K562 (cell line): ENCODE data around the gene SLC25A33. TPM values are rescaled to one million over a fixed set of nuclear protein-coding genes. Genes with fewer than 3 reads are reported as not detected.

Source experiments
- BRF1 ChIP-seq: IDR thresholded peaks from 3 replicates; pipeline ENCODE4 v1.6.1; 2011; ENCODE audit warnings: borderline replicate concordance, mild to moderate bottlenecking; ENCODE audit not compliant: insufficient read length; ENCODE audit errors: extremely low read depth
- CBFA2T3 ChIP-seq: fragments of 450-650 bp; IDR thresholded peaks from 2 replicates; pipeline ENCODE4 v1.6.1; 2017
- CEBPZ ChIP-seq: fragments of 150-350 bp; IDR thresholded peaks from 2 replicates; pipeline ENCODE4 v1.6.1; 2014; ENCODE audit warnings: low read depth, mild to moderate bottlenecking, low read length, borderline replicate concordance
- CLOCK ChIP-seq: fragments of 250-450 bp; sonication (Bioruptor Pico); IDR thresholded peaks from 2 replicates; pipeline ENCODE4 v1.4.0; 2020; ENCODE audit warnings: mild to moderate bottlenecking, moderate library complexity, borderline replicate concordance
- CXXC5 ChIP-seq: fragments of 250-450 bp; sonication (Bioruptor Pico); IDR thresholded peaks from 2 replicates; pipeline ENCODE4 v1.8.0; 2022; ENCODE audit warnings: inconsistent platforms, mild to moderate bottlenecking, moderate library complexity
- DLX4 ChIP-seq: fragments of 250-450 bp; sonication (Bioruptor Pico); IDR thresholded peaks from 2 replicates; pipeline ENCODE4 v1.6.1; 2021; ENCODE audit warnings: mild to moderate bottlenecking
- FOXA1 ChIP-seq: fragments of 450-650 bp; IDR thresholded peaks from 2 replicates; pipeline ENCODE4 v1.6.1; 2016; ENCODE audit warnings: mild to moderate bottlenecking, borderline replicate concordance
- HDAC2 ChIP-seq: fragments of 450-650 bp; IDR thresholded peaks from 2 replicates; pipeline ENCODE4 v1.6.1; 2016; ENCODE audit warnings: mild to moderate bottlenecking
- IFI16 ChIP-seq: fragments of 250-450 bp; sonication (Bioruptor Pico); IDR thresholded peaks from 2 replicates; pipeline ENCODE4 v2.1.2; 2022; ENCODE audit warnings: mild to moderate bottlenecking, inconsistent platforms
- KAT8 ChIP-seq: fragments of 450-650 bp; IDR thresholded peaks from 2 replicates; pipeline ENCODE4 v1.6.1; 2016; ENCODE audit warnings: low read depth, mild to moderate bottlenecking
- NCOA1 ChIP-seq: fragments of 450-650 bp; IDR thresholded peaks from 2 replicates; pipeline ENCODE4 v1.6.1; 2016; ENCODE audit warnings: low read depth
- NONO ChIP-seq, 2 experiments: fragments of 200-400 bp in 1 of 2; fragments of 450-650 bp in 1 of 2; formaldehyde crosslinking in 1 of 2; IDR thresholded peaks; 2 replicates each; pipeline ENCODE4 v1.6.1; 2017; ENCODE audit warnings: low read depth in 2 of 2, mild to moderate bottlenecking in 2 of 2, moderate library complexity in 2 of 2, low read length in 1 of 2
- PML ChIP-seq: IDR thresholded peaks from 2 replicates; pipeline ENCODE4 v1.6.1; 2012; ENCODE audit warnings: low read length, inconsistent platforms
- RCOR1 ChIP-seq, 2 experiments: IDR thresholded peaks; 2 replicates each; pipeline ENCODE4 v1.6.1; 2012; ENCODE audit warnings: low read depth in 2 of 2, low read length in 2 of 2, borderline replicate concordance in 1 of 2, improper control_type of control experiment in 1 of 2
- SFPQ ChIP-seq: fragments of 200-400 bp; formaldehyde crosslinking; IDR thresholded peaks from 2 replicates; pipeline ENCODE4 v1.6.1; 2017; ENCODE audit warnings: mild to moderate bottlenecking, low read depth, low read length, moderate library complexity
- STAT5A ChIP-seq: IDR thresholded peaks from 2 replicates; pipeline ENCODE4 v1.6.1; 2012; ENCODE audit warnings: low read length, inconsistent platforms, borderline replicate concordance
- XRCC4 ChIP-seq: IDR thresholded peaks from one replicate; pipeline ENCODE4 v1.6.1; 2011; ENCODE audit not compliant: insufficient read depth, insufficient read length; ENCODE audit errors: extremely low read depth
- ZFP1 ChIP-seq: fragments of 450-650 bp; formaldehyde crosslinking; IDR thresholded peaks from 2 replicates; pipeline ENCODE4 v1.4.0; 2020; ENCODE audit warnings: mild to moderate bottlenecking, mixed read lengths
- ZNF224 ChIP-seq: sonication (generic); formaldehyde crosslinking; IDR thresholded peaks from 2 replicates; pipeline ENCODE4 v1.8.0; 2022; ENCODE audit warnings: mild to moderate bottlenecking, missing genetic modification reagents
- ZNF354B ChIP-seq: fragments of 250-450 bp; sonication (Bioruptor Pico); IDR thresholded peaks from 2 replicates; pipeline ENCODE4 v1.4.0; 2020
- ZNF511 ChIP-seq: sonication (generic); formaldehyde crosslinking; IDR thresholded peaks from 2 replicates; pipeline ENCODE4 v1.8.0; 2022; ENCODE audit warnings: mild to moderate bottlenecking, missing genetic modification reagents
- polyA plus RNA-seq, 8 experiments: library from polyadenylated mRNA; depleted of rRNA in 4 of 8; stranded (reverse) in 5 of 8; unstranded in 3 of 8; fragments of >200 nt; fragmentation: Nextera tagmentation in 2 of 8; fragmentation: Illumina TruSeq in 1 of 8; extraction: Ambion mirVana in 2 of 8; extraction: Trizol in 1 of 8; gene quantifications; 2 replicates each; pipeline versions ENCODE4 v1.2.1 to v1.2.3, GENCODE V29; 2011 to 2014; ENCODE audit warnings: inconsistent platforms in 1 of 8, missing spikeins in 1 of 8
- total RNA-seq, 7 experiments: library from RNA; depleted of rRNA in 6 of 7; stranded (reverse); fragments of >200 nt in 6 of 7; fragmentation: Illumina TruSeq in 2 of 7; extraction: Trizol in 2 of 7; gene quantifications; 2 replicates each; pipeline versions ENCODE4 v1.2.1 to v1.2.3, GENCODE V29; 2011 to 2021; ENCODE audit warnings: low replicate concordance in 1 of 7

The SLC25A33 gene
- total and polyA plus RNA-seq, 9 of the 15 experiments (the other 6 are each of a cell fraction or from before 2014, with no cell fraction given): 3.2 to 23.5 (median 17.5) TPM

GRCh38 chr1:9529190-9529589 is 10.1 kb upstream of the SLC25A33 start (continued):
- TF ChIP-seq CEBPZ: no peak
- TF ChIP-seq DLX4 (CRISPR knock-in tag): no peak
- no peak for TF ChIP-seq NONO (IDR thresholded peaks at IDR 0.05; ENCODE audit: low read depth in 2 of 2, low read length in 1 of 2)
- TF ChIP-seq KAT8: no peak
- TF ChIP-seq STAT5A: no peak
- TF ChIP-seq RCOR1 (IDR thresholded peaks at IDR 0.05; ENCODE audit: borderline replicate concordance in 1 of 2, low read depth in 2 of 2, low read length in 2 of 2): peak in 1 of 2 experiments; percentile 52; a peak in 1 of 4 replicates
- no peak for TF ChIP-seq FOXA1
- TF ChIP-seq CLOCK: no peak
- no peak for TF ChIP-seq BRF1
- no peak for TF ChIP-seq ZNF354B (CRISPR knock-in tag)
- no peak for TF ChIP-seq ZNF224
- TF ChIP-seq HDAC2: no peak
- no peak for TF ChIP-seq SFPQ
- TF ChIP-seq ZFP1 (CRISPR knock-in tag): no peak
- 0 out of 2 replicates have a peak, but pooled peaks have one; percentile 22 for TF ChIP-seq NCOA1
- TF ChIP-seq PML: no peak
- no peak for TF ChIP-seq IFI16
- TF ChIP-seq CXXC5 (CRISPR knock-in tag): peak; percentile 37
- TF ChIP-seq CBFA2T3: no peak
- no peak for TF ChIP-seq XRCC4
- no peak for TF ChIP-seq ZNF511 (CRISPR knock-in tag)
